Suprapubic skin (tissue), 4 donors: Measurements from ENCODE around the gene SETD1A. TPM values are rescaled to one million over a fixed set of nuclear protein-coding genes. Genes with fewer than 3 reads are reported as not detected.

Experiments used
- DNase-seq, 2 donors: peaks; one replicate each; pipeline ENCODE4 v3.0.0-alpha.2; 2019; ENCODE audit warnings: low spot score in 2 of 2
- H3K27ac ChIP-seq: fragments of 200-600 bp; sonication (generic); one replicate; pipeline ENCODE4 v1.5.1; 2019
- H3K27me3 ChIP-seq: fragments of 200-600 bp; sonication (generic); one replicate; pipeline ENCODE4 v1.5.1; 2019
- H3K36me3 ChIP-seq: fragments of 200-600 bp; sonication (generic); one replicate; pipeline ENCODE4 v1.5.1; 2019
- H3K4me1 ChIP-seq: fragments of 200-600 bp; sonication (generic); one replicate; pipeline ENCODE4 v1.5.1; 2019
- H3K4me3 ChIP-seq: fragments of 200-600 bp; sonication (generic); one replicate; pipeline ENCODE4 v1.5.1; 2019; ENCODE audit warnings: mild to moderate bottlenecking
- H3K9me3 ChIP-seq: fragments of 200-600 bp; sonication (generic); one replicate; pipeline ENCODE4 v1.5.1; 2019
- CTCF ChIP-seq, 2 donors: fragments of 200-600 bp in 1 of 2; fragments of 450-650 bp in 1 of 2; sonication (generic) in 1 of 2; IDR thresholded peaks; one replicate each; pipeline ENCODE4 v1.5.1; 2016 to 2019; ENCODE audit warnings: antibody characterized with exemption in 2 of 2, mild to moderate bottlenecking in 1 of 2, moderate library complexity in 1 of 2
- EP300 ChIP-seq: sonication (generic); formaldehyde crosslinking; IDR thresholded peaks from one replicate; pipeline ENCODE4 v1.6.1; 2017; ENCODE audit warnings: antibody characterized with exemption
- POLR2A ChIP-seq, 2 donors: fragments of 450-650 bp; IDR thresholded peaks; one replicate each; pipeline ENCODE4 v1.6.1; 2017; ENCODE audit warnings: antibody characterized with exemption in 2 of 2, mild to moderate bottlenecking in 2 of 2, moderate library complexity in 2 of 2
- POLR2AphosphoS5 ChIP-seq, 3 donors: sonication (generic); formaldehyde crosslinking; IDR thresholded peaks; one replicate each; pipeline ENCODE4 v1.6.1; 2017; ENCODE audit warnings: antibody characterized with exemption in 3 of 3
- WGBS: methylation state at CpG from one replicate; pipeline ENCODE4 v1.1.5; 2018; 5-methylcytosine and 5-hydroxymethylcytosine counted together
- total RNA-seq, 4 donors: library from RNA; depleted of rRNA; stranded (reverse); fragments of >200 nt; gene quantifications; one replicate each; pipeline ENCODE4 v1.1.0, GENCODE V29; 2016

Gene SETD1A
- total RNA-seq, 4 donors from 2014 or later = 12.5 to 14.7 (median 13.7) TPM

DNA sequence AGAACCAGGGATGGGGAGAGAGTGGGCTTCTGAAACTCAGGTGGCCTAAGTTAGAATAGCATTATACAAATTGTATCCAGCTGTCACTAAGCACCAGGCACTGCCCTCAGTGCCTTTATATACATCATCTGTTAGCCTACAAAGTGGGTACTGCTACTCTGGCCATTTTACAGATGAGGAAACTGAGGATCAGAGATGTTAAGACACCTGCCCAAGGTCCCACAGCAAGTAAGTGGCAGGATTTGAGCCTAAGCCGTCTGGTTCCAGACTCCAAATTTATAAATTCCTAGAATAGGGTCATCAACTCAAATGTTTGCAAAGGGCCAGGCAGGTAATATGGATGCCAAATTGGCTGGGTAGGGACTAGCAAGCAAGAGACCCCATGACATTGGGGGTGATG is 6.4 kb upstream of the SETD1A start:
- no peak for TF ChIP-seq POLR2A (IDR thresholded peaks at IDR 0.05)
- TF ChIP-seq POLR2AphosphoS5 (IDR thresholded peaks at IDR 0.05) = no peak
- no peak for TF ChIP-seq EP300
- no peaks in the 10 kb centered on the region for H3K9me3 ChIP-seq
- H3K36me3 ChIP-seq = peaks cover 6% of the 10 kb centered on the region
- DNase-seq = no peak
- peaks cover 52% of the 10 kb centered on the region for H3K4me1 ChIP-seq
- peak overlapping the region; percentile 93 for H3K27ac ChIP-seq
- H3K27me3 ChIP-seq = no peaks in the 10 kb centered on the region
- H3K4me3 ChIP-seq = no peak overlapping the region
- WGBS = 64% methylated on average over 1 of the region's 1 CpG

DNA sequence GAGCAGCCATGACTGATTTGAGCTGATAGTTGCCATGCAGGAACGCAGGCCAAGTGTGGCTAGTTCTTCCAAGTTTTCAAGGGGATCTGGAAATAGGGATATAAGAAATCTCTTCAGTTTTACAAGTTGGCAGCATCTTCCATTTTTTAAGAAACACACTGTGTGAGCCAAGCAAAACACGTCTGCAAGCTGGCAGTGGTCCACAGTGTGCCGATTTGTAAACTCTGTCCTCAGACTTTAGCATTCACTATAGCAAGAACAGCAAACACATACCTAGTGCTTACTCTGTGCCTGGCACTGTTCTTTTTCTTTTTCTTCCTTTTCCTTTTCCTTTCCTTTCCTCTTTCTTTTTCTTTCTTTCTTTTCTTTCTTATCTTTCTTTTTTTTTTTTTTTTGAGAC is 5.8 kb upstream of the SETD1A start:
- H3K4me3 ChIP-seq = no peak overlapping the region
- H3K9me3 ChIP-seq = no peaks in the 10 kb centered on the region
- H3K27me3 ChIP-seq = no peaks in the 10 kb centered on the region
- peaks cover 5% of the 10 kb centered on the region for H3K36me3 ChIP-seq
- H3K4me1 ChIP-seq = peaks cover 56% of the 10 kb centered on the region
- H3K27ac ChIP-seq = peak overlapping the region; percentile 2
- peak in 1 of 2 donors; percentile 81 for DNase-seq
- TF ChIP-seq CTCF (IDR thresholded peaks at IDR 0.05) (no peak), POLR2AphosphoS5 (IDR thresholded peaks at IDR 0.05) (no peak), EP300 (no peak), POLR2A (IDR thresholded peaks at IDR 0.05) (no peak)
- 11% methylated on average over 3 of the region's 3 CpGs for WGBS

DNA sequence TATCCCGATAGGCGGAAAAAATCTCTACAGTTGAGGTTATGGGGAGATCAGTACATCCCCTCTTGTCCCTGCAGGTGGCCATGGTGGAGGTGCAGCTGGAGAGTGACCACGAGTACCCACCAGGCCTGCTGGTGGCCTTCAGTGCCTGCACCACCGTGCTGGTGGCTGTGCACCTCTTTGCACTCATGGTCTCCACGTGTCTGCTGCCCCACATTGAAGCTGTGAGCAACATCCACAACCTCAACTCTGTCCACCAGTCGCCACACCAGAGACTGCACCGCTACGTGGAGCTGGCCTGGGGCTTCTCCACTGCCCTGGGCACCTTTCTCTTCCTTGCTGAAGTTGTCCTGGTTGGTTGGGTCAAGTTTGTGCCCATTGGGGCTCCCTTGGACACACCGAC is 4.4 kb upstream of the SETD1A start:
- Histone ChIP-seq H3K9me3 (no peaks in the 10 kb centered on the region), H3K36me3 (no peaks in the 10 kb centered on the region), H3K4me3 (no peak overlapping the region), H3K27ac (no peak overlapping the region), H3K4me1 (peaks cover 57% of the 10 kb centered on the region), H3K27me3 (no peaks in the 10 kb centered on the region)
- no peak for TF ChIP-seq CTCF (IDR thresholded peaks at IDR 0.05)
- no peak for TF ChIP-seq EP300
- no peak for TF ChIP-seq POLR2AphosphoS5 (IDR thresholded peaks at IDR 0.05)
- no peak for TF ChIP-seq POLR2A (IDR thresholded peaks at IDR 0.05)
- DNase-seq = no peak
- 89% methylated on average over 4 of the region's 9 CpGs for WGBS

DNA sequence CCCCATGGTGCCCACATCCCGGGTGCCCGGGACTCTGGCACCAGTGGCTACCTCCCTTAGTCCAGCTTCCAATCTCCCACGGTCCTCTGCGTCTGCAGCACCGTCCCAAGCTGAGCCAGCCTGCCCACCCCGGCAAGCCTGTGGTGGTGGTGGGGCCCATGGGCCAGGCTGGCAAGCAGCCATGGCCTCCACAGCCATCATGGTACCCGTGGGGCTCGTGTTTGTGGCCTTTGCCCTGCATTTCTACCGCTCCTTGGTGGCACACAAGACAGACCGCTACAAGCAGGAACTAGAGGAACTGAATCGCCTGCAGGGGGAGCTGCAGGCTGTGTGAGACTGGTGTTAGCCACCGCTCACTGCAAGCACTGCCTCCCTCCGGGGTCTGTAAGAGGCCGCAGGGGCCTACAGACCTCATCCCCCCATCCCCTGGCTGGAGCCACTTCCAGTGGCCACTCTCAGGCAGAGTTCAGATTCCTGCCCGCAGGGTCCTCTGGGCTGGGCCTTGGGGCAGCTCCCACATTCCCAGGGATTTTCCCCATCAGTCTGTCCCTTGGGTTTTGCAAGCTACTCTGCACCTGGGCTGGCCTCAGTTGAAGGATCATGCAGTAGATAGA is 3.9 kb upstream of the SETD1A start:
- Histone ChIP-seq H3K4me1 (peaks cover 55% of the 10 kb centered on the region), H3K9me3 (no peaks in the 10 kb centered on the region), H3K27me3 (no peaks in the 10 kb centered on the region), H3K27ac (no peak overlapping the region), H3K36me3 (no peaks in the 10 kb centered on the region), H3K4me3 (no peak overlapping the region)
- TF ChIP-seq CTCF (IDR thresholded peaks at IDR 0.05) (peak; percentile 50 to 64), EP300 (no peak)
- DNase-seq = peak in 1 of 2 donors; percentile 76
- WGBS = 49% methylated on average over 10 of the region's 15 CpGs

- no peaks in the 10 kb centered on the region for H3K9me3 ChIP-seq
- WGBS = 75% methylated on average over 8 of the region's 8 CpGs
- H3K4me1 ChIP-seq = peaks cover 51% of the 10 kb centered on the region
- no peak overlapping the region for H3K4me3 ChIP-seq
- H3K27ac ChIP-seq = no peak overlapping the region
- DNase-seq = no peak
- H3K36me3 ChIP-seq = peaks cover 7% of the 10 kb centered on the region
- TF ChIP-seq CTCF (IDR thresholded peaks at IDR 0.05) = no peak
- no peak for TF ChIP-seq POLR2AphosphoS5 (IDR thresholded peaks at IDR 0.05)
- TF ChIP-seq EP300 = no peak
- no peak for TF ChIP-seq POLR2A (IDR thresholded peaks at IDR 0.05)
- H3K27me3 ChIP-seq = no peaks in the 10 kb centered on the region
These were observed 2.6 kb upstream of the SETD1A start for GRCh38 chr16:30954993-30955392.
